Measurements from ENCODE around the gene TLE3. TPM values are rescaled to one million over a fixed set of nuclear protein-coding genes. Genes with fewer than 3 reads are reported as not detected.
A peak's percentile ranks its signal among the peaks of the same experiment; 100 is the strongest.

The TLE3 gene
- polyA plus RNA-seq, 1 of the 3 experiments (the other 2 are of a cell fraction), result 14.7 TPM

GRCh38 chr15:70063980-70064379, 33.7 kb downstream of the TLE3 start:
- H3K27ac ChIP-seq (ENCODE audit: low read depth in 2 of 2, low read length in 1 of 2), result peak overlapping the region in 1 of 2 experiments; percentile 78; a peak in 1 of 4 replicates
- H3K79me2 ChIP-seq (ENCODE audit: insufficient read depth), result no peaks in the 10 kb centered on the region
- no peak overlapping the region for H2AFZ ChIP-seq (ENCODE audit: low read depth)
- no peak overlapping the region for H3K4me3 ChIP-seq (ENCODE audit: low read depth in 2 of 2, low read length in 1 of 2)
- 91% methylated on average over 6 of the region's 7 CpGs for WGBS (ENCODE audit: low lambda C conversion rate)
- TF ChIP-seq MAX (IDR thresholded peaks at IDR 0.05; ENCODE audit: low read depth), result no peak
- no peak for TF ChIP-seq TCF12 (IDR thresholded peaks at IDR 0.05)
- TF ChIP-seq RAD21 (IDR thresholded peaks at IDR 0.05; ENCODE audit: low read length), result no peak
- TF ChIP-seq POLR2AphosphoS5 (IDR thresholded peaks at IDR 0.05; ENCODE audit: low read depth, low read length), result no peak
- H3K9ac ChIP-seq, result no peak overlapping the region
- no peak overlapping the region for H3K4me2 ChIP-seq
- CTCF ChIA-PET, result interaction anchor here (0.9 to 5.1 kb wide), 6 partner anchors 8 to 586 kb away, joined by 3 to 32 read pairs (median 3); partner anchors contain the start of gene TLE3
- DNase-seq, result no peak
- H3K4me1 ChIP-seq (ENCODE audit: control insufficient read depth in 1 of 2, insufficient read depth in 2 of 2, low read depth in 1 of 2, low read length in 1 of 2), result peaks cover 13 to 65% of the 10 kb centered on the region in 2 experiments; a peak in 3 of 4 replicates
- H3K9me3 ChIP-seq, result no peaks in the 10 kb centered on the region
- peaks cover 14 to 56% of the 10 kb centered on the region in 2 experiments for H3K36me3 ChIP-seq (replicated peaks in 1 of 2; ENCODE audit: control insufficient read depth in 1 of 2, insufficient read depth in 2 of 2, low read length in 1 of 2)
- peaks cover 39% of the 10 kb centered on the region for H4K20me1 ChIP-seq (ENCODE audit: insufficient read depth)
- POLR2A ChIA-PET, result interaction anchor here (2.9 kb wide), 1 partner anchor 35 kb away, joined by 14 read pairs; the partner anchor contains the start of gene TLE3
- H3K9me2 ChIP-seq, result no peaks in the 10 kb centered on the region
- H3F3A ChIP-seq (replicated peaks; ENCODE audit: insufficient read depth), result peaks cover 7% of the 10 kb centered on the region
- H3K27me3 ChIP-seq (ENCODE audit: insufficient read depth), result no peaks in the 10 kb centered on the region

DNA sequence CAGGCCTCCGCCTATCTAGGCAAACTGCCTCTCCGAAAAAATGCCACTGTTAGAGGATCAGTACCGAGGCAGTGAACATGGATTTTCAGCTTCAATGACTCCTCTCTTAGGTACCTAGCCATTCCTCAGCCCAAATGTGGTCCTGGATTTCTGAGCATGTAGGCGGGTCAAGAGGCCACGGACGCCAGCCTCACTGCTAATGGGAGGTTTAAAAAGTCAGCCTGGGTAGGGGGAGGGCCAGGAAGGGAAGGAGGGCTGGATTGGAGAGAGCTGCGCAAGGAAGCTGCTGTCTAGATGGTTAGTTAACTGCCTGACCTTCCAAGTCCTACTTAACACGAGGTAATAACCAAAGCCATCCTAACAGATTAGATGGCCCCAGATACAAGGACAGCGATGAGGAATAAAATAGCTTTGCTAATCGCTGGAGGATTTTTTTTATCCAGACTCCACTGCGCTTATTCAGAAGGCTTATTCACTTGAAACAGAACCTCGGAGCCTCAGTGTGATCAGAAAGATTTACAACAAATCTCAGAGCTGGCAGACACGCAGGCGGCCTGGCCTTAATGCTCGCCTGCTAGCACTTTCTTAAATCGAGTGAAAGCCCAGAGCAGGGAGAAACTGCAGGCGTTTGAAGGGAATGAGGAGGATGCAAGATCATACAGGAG, 34.3 kb downstream of the TLE3 start:
- H3K9me3 ChIP-seq, result no peaks in the 10 kb centered on the region
- peak overlapping the region; percentile 63 to 78; a peak in 3 of 4 replicates for H3K27ac ChIP-seq (ENCODE audit: low read depth in 2 of 2, low read length in 1 of 2)
- 90% methylated on average over 17 of the region's 17 CpGs for WGBS (ENCODE audit: low lambda C conversion rate)
- H3F3A ChIP-seq (replicated peaks; ENCODE audit: insufficient read depth), result peaks cover 7% of the 10 kb centered on the region
- CTCF ChIA-PET, result interaction anchor here (0.9 to 5.1 kb wide), 7 partner anchors 9 to 585 kb away, joined by 3 to 32 read pairs (median 3); partner anchors contain the start of gene TLE3
- H3K27me3 ChIP-seq (ENCODE audit: insufficient read depth), result no peaks in the 10 kb centered on the region
- POLR2A ChIA-PET, result interaction anchor here (2.9 kb wide), 1 partner anchor 35 kb away, joined by 14 read pairs; the partner anchor contains the start of gene TLE3
- H3K9me2 ChIP-seq, result no peaks in the 10 kb centered on the region
- no peaks in the 10 kb centered on the region for H3K79me2 ChIP-seq (ENCODE audit: insufficient read depth)
- DNase-seq, result no peak
- H3K4me1 ChIP-seq (ENCODE audit: control insufficient read depth in 1 of 2, insufficient read depth in 2 of 2, low read depth in 1 of 2, low read length in 1 of 2), result peaks cover 13 to 65% of the 10 kb centered on the region in 2 experiments; a peak in 3 of 4 replicates
- H3K9ac ChIP-seq, result no peak overlapping the region
- peaks cover 39% of the 10 kb centered on the region for H4K20me1 ChIP-seq (ENCODE audit: insufficient read depth)
- peaks cover 19 to 56% of the 10 kb centered on the region in 2 experiments for H3K36me3 ChIP-seq (replicated peaks in 1 of 2; ENCODE audit: control insufficient read depth in 1 of 2, insufficient read depth in 2 of 2, low read length in 1 of 2)
- peak overlapping the region; percentile 83 for H3K4me2 ChIP-seq
- H3K4me3 ChIP-seq (ENCODE audit: low read depth in 2 of 2, low read length in 1 of 2), result no peak overlapping the region
- no peak overlapping the region for H2AFZ ChIP-seq (ENCODE audit: low read depth)
- TF ChIP-seq TAF1 (IDR thresholded peaks at IDR 0.05; ENCODE audit: borderline replicate concordance, low read depth, low read length) (no peak), IRF3 (IDR thresholded peaks at IDR 0.05; ENCODE audit: low read depth, low read length) (no peak), NFIC (IDR thresholded peaks at IDR 0.05; ENCODE audit: borderline replicate concordance) (no peak), MXI1 (IDR thresholded peaks at IDR 0.05; ENCODE audit: low read depth, low read length) (no peak), MAX (IDR thresholded peaks at IDR 0.05; ENCODE audit: low read depth) (no peak), REST (IDR thresholded peaks at IDR 0.05; ENCODE audit: low read depth, low read length) (no peak), MEF2A (IDR thresholded peaks at IDR 0.05; ENCODE audit: borderline replicate concordance, low read depth) (no peak), EP300 (IDR thresholded peaks at IDR 0.05; ENCODE audit: borderline replicate concordance in 1 of 2, low read depth in 1 of 2, low read length in 1 of 2) (no peak), PBX3 (IDR thresholded peaks at IDR 0.05) (no peak), EZH2phosphoT487 (IDR thresholded peaks at IDR 0.05; ENCODE audit: borderline replicate concordance, low read depth) (no peak), USF1 (IDR thresholded peaks at IDR 0.05; ENCODE audit: borderline replicate concordance, low read depth) (no peak), POLR2AphosphoS5 (IDR thresholded peaks at IDR 0.05; ENCODE audit: low read depth, low read length) (no peak), CHD2 (IDR thresholded peaks at IDR 0.05; ENCODE audit: low read length, partially characterized antibody) (no peak), RFX5 (IDR thresholded peaks at IDR 0.05; ENCODE audit: low read length) (no peak), SIN3A (IDR thresholded peaks at IDR 0.05; ENCODE audit: borderline replicate concordance, low read depth, low read length) (no peak), ELF1 (IDR thresholded peaks at IDR 0.05) (no peak), RAD21 (IDR thresholded peaks at IDR 0.05; ENCODE audit: low read length) (no peak), RXRA (IDR thresholded peaks at IDR 0.05; ENCODE audit: borderline replicate concordance, low read depth) (no peak)
